IMR-90 (cell line): ENCODE measurements around the gene DOCK2. TPM values are rescaled to one million over a fixed set of nuclear protein-coding genes. Genes with fewer than 3 reads are reported as not detected.

Experiments used
- ATAC-seq: fragments of 200-7000 bp; cut with Tn5 transposase; 2 replicates; pipeline ENCODE4 v1.9.1; 2020; ENCODE audit warnings: low read depth, mild to moderate bottlenecking, moderate library complexity
- BruUV-seq: library from RNA; stranded (reverse); fragments of 400-500 nt; replicated peaks from 2 replicates; lab custom pipeline; 2021; lab: Mats Ljungman, UMichigan
- CTCF ChIA-PET: fragments of 300-600 bp; formaldehyde crosslinking; extraction: SDS; loops from one replicate; lab custom pipeline; 2021; ENCODE audit warnings: antibody characterized with exemption; lab: Yijun Ruan, JAX
- POLR2A ChIA-PET: fragments of 300-600 bp; sonication (Branson Sonifier 250); formaldehyde crosslinking; loops from one replicate; lab custom pipeline; 2022; ENCODE audit warnings: antibody characterized with exemption; ENCODE audit not compliant: unreplicated experiment; lab: Charles Lee
- DNase-seq: peaks from one replicate; pipeline ENCODE4 v3.0.0; 2013
- H2AFZ ChIP-seq: replicated peaks from 2 replicates; pipeline ENCODE3; 2013; ENCODE audit warnings: low read length, mild to moderate bottlenecking; ENCODE audit not compliant: poor library complexity
- H2AK5ac ChIP-seq: 2 replicates; pipeline ENCODE4 v1.6.1; 2013; ENCODE audit warnings: low read depth, low read length, inconsistent platforms
- H2AK9ac ChIP-seq: replicated peaks from 2 replicates; pipeline ENCODE3; 2013; ENCODE audit warnings: mild to moderate bottlenecking, low read depth, low read length, moderate library complexity; ENCODE audit not compliant: poor library complexity
- H2BK120ac ChIP-seq: 2 replicates; pipeline ENCODE4 v1.6.1; 2013; ENCODE audit warnings: low read depth, low read length, inconsistent platforms
- H2BK15ac ChIP-seq: 3 replicates; pipeline ENCODE4 v1.6.1; 2013; ENCODE audit warnings: low read depth, low read length, inconsistent platforms
- H2BK20ac ChIP-seq: 2 replicates; pipeline ENCODE4 v1.6.1; 2013; ENCODE audit warnings: low read depth, mild to moderate bottlenecking, inconsistent platforms, low read length, moderate library complexity
- H2BK5ac ChIP-seq: 2 replicates; pipeline ENCODE4 v1.6.1; 2013; ENCODE audit warnings: mild to moderate bottlenecking, low read depth, low read length, inconsistent platforms; ENCODE audit not compliant: poor library complexity, severe bottlenecking
- H3K14ac ChIP-seq: replicated peaks from 2 replicates; pipeline ENCODE4 v1.6.1; 2013; ENCODE audit warnings: low read depth, low read length, inconsistent platforms
- H3K18ac ChIP-seq: 2 replicates; pipeline ENCODE4 v1.6.1; 2013; ENCODE audit warnings: low read depth, low read length, control low read depth
- H3K23ac ChIP-seq: 2 replicates; pipeline ENCODE4 v1.6.1; 2013; ENCODE audit warnings: low read depth, low read length, inconsistent platforms
- H3K27ac ChIP-seq: 2 replicates; pipeline ENCODE4 v1.5.1; 2013; ENCODE audit warnings: mild to moderate bottlenecking, control low read depth, low read length; ENCODE audit not compliant: insufficient read depth
- H3K27me3 ChIP-seq: 2 replicates; pipeline ENCODE4 v1.6.1; 2013; ENCODE audit warnings: low read length; ENCODE audit not compliant: control insufficient read depth, insufficient read depth
- H3K36me3 ChIP-seq: 2 replicates; pipeline ENCODE4 v1.6.1; 2013; ENCODE audit warnings: low read length, mixed read lengths; ENCODE audit not compliant: control insufficient read depth, insufficient read depth
- H3K4ac ChIP-seq: 2 replicates; pipeline ENCODE4 v1.6.1; 2013; ENCODE audit warnings: low read depth, low read length, inconsistent platforms
- H3K4me1 ChIP-seq: 2 replicates; pipeline ENCODE4 v1.6.1; 2013; ENCODE audit warnings: low read length, mixed read lengths; ENCODE audit not compliant: control insufficient read depth, insufficient read depth
- H3K4me2 ChIP-seq: 2 replicates; pipeline ENCODE4 v1.6.1; 2013; ENCODE audit warnings: low read depth, mild to moderate bottlenecking, control low read depth, low read length, moderate library complexity
- H3K4me3 ChIP-seq: 2 replicates; pipeline ENCODE4 v1.5.1; 2013; ENCODE audit warnings: low read depth, mild to moderate bottlenecking, control low read depth, low read length, moderate library complexity; ENCODE audit not compliant: insufficient read depth
- H3K56ac ChIP-seq: 2 replicates; pipeline ENCODE4 v1.6.1; 2013; ENCODE audit warnings: low read length, inconsistent platforms; ENCODE audit not compliant: insufficient read depth; ENCODE audit errors: extremely low read depth
- H3K79me1 ChIP-seq, 2 experiments: 2 replicates each; pipeline ENCODE4 v1.6.1; 2013; ENCODE audit warnings: low read length in 2 of 2, inconsistent platforms in 1 of 2, low read depth in 1 of 2
- H3K9ac ChIP-seq: 2 replicates; pipeline ENCODE4 v1.6.1; 2013; ENCODE audit warnings: low read depth, low read length, control low read depth
- H3K9me1 ChIP-seq: 2 replicates; pipeline ENCODE4 v1.6.1; 2013; ENCODE audit warnings: low read length, inconsistent platforms; ENCODE audit not compliant: insufficient read depth
- H3K9me3 ChIP-seq: 2 replicates; pipeline ENCODE4 v1.6.1; 2013; ENCODE audit warnings: low read length; ENCODE audit not compliant: control insufficient read depth, insufficient read depth
- H4K20me1 ChIP-seq: 2 replicates; pipeline ENCODE4 v1.6.1; 2013; ENCODE audit warnings: low read length, inconsistent platforms; ENCODE audit not compliant: insufficient read depth
- H4K5ac ChIP-seq: 2 replicates; pipeline ENCODE4 v1.6.1; 2013; ENCODE audit warnings: mild to moderate bottlenecking, low read depth, low read length, control low read depth
- H4K8ac ChIP-seq, 2 experiments: 2 replicates each; pipeline ENCODE4 v1.6.1; 2013; ENCODE audit warnings: low read depth in 2 of 2, low read length in 2 of 2, control low read depth in 1 of 2, inconsistent platforms in 1 of 2
- H4K91ac ChIP-seq: 2 replicates; pipeline ENCODE4 v1.6.1; 2013; ENCODE audit warnings: low read depth, low read length, inconsistent platforms; ENCODE audit not compliant: insufficient read depth
- BHLHE40 ChIP-seq: fragments of 150-350 bp; IDR thresholded peaks from 2 replicates; pipeline ENCODE4 v1.6.1; 2016; ENCODE audit warnings: mild to moderate bottlenecking, low read depth, low read length
- CEBPB ChIP-seq: IDR thresholded peaks from 2 replicates; pipeline ENCODE4 v1.6.1; 2012; ENCODE audit warnings: low read depth, low read length, improper control_type of control experiment
- CHD1 ChIP-seq: IDR thresholded peaks from 2 replicates; pipeline ENCODE4 v1.6.1; 2012; ENCODE audit warnings: low read depth, low read length, improper control_type of control experiment
- FOS ChIP-seq: fragments of 150-350 bp; IDR thresholded peaks from 2 replicates; pipeline ENCODE4 v1.6.1; 2016; ENCODE audit warnings: low read depth, low read length
- MAFK ChIP-seq: IDR thresholded peaks from 2 replicates; pipeline ENCODE4 v1.6.1; 2012; ENCODE audit warnings: low read depth, low read length, improper control_type of control experiment
- MXI1 ChIP-seq: IDR thresholded peaks from 2 replicates; pipeline ENCODE4 v1.6.1; 2012; ENCODE audit warnings: low read depth, mild to moderate bottlenecking, low read length, moderate library complexity, borderline replicate concordance
- NFE2L2 ChIP-seq: fragments of 150-350 bp; IDR thresholded peaks from 2 replicates; pipeline ENCODE4 v1.6.1; 2016; ENCODE audit warnings: low read depth, mild to moderate bottlenecking, low read length
- SMC3 ChIP-seq: fragments of 150-350 bp; IDR thresholded peaks from 2 replicates; pipeline ENCODE4 v1.6.1; 2016; ENCODE audit warnings: low read depth, mild to moderate bottlenecking, antibody characterized with exemption, low read length, moderate library complexity
- WGBS, 2 experiments: methylation state at CpG; one replicate each; pipeline versions ENCODE4 v1.1.5 to v1.1.7; 2013; ENCODE audit warnings: missing lambda C conversion rate in 2 of 2; ENCODE audit not compliant: insufficient read length in 1 of 2; ENCODE audit errors: extremely low coverage in 2 of 2; 5-methylcytosine and 5-hydroxymethylcytosine counted together
- dilution Hi-C: fragments of 300-500 bp; cut with HindIII; formaldehyde crosslinking; loops from one replicate; pipeline ENCODE4 v1.14.3; 2018; ENCODE audit warnings: low sequenced_read_pairs; ENCODE audit not compliant: unreplicated experiment
- in situ Hi-C: fragments of 300-500 bp; cut with MboI; formaldehyde crosslinking; loops from 3 replicates; pipeline ENCODE4 v1.14.3; 2019; ENCODE audit warnings: low sequenced_read_pairs, inconsistent platforms, mixed read lengths
- intact Hi-C: fragments of 100-400 bp; cut with micrococcal nuclease; formaldehyde crosslinking; loops from 2 replicates; pipeline ENCODE4 v1.10.0; 2022
- polyA plus RNA-seq, 3 experiments: library from polyadenylated mRNA; depleted of rRNA; stranded (reverse); fragments of >200 nt; gene quantifications; 2 replicates each; pipeline ENCODE4 v1.2.3, GENCODE V29; 2012; ENCODE audit warnings: low replicate concordance in 1 of 3
- total RNA-seq: library from RNA; depleted of rRNA; stranded (reverse); fragments of >200 nt; gene quantifications from 2 replicates; pipeline ENCODE4 v1.2.3, GENCODE V29; 2012
- TF ChIP-seq, protein P1 (sequence below): fragments of 150-350 bp; IDR thresholded peaks from 2 replicates; pipeline ENCODE4 v1.6.1; 2016; ENCODE audit warnings: low read depth, mild to moderate bottlenecking, low read length, moderate library complexity, borderline replicate concordance
- TF ChIP-seq, protein P2 (sequence below): conservative IDR thresholded peaks from 2 replicates; pipeline ENCODE4 v1.5.1; 2012; ENCODE audit warnings: mild to moderate bottlenecking, low read depth, low read length, improper control_type of control experiment
- TF ChIP-seq, protein P3 (sequence below): fragments of 150-350 bp; IDR thresholded peaks from 2 replicates; pipeline ENCODE4 v1.6.1; 2017; ENCODE audit warnings: mild to moderate bottlenecking, antibody characterized with exemption, low read length, low read depth

The DOCK2 gene
- total and polyA plus RNA-seq, 2 of the 4 experiments (the other 2 are of a cell fraction): 0.72 to 3.0 TPM

DNA sequence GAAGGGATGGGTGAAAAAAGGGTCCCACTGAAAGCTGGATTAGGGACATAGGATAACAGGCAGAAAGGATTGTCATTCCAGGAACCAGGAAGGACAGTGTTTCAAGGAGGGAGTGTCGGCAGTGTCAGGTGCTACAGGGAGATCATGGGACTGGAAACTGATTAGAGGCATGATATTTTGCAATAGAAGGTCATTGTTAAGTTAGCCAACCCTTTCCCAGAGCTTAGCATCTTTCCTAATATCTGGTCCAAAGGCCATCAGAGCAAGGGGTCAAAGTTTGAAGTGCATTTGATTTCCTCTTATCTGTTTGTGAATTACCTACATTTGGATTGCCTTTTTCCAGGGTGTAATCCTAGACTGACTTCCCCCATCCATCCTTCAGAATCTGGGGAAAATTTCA lies 91.3 kb downstream of the DOCK2 start:
- dilution Hi-C loops (no loop called here), in situ Hi-C loops (no loop called here), intact Hi-C loops (no loop called here)
- no peaks in the 10 kb centered on the region for H3K4me1 ChIP-seq
- H3K9me3 ChIP-seq: no peaks in the 10 kb centered on the region
- no peak for TF ChIP-seq SMC3
- TF ChIP-seq, protein P1, sequence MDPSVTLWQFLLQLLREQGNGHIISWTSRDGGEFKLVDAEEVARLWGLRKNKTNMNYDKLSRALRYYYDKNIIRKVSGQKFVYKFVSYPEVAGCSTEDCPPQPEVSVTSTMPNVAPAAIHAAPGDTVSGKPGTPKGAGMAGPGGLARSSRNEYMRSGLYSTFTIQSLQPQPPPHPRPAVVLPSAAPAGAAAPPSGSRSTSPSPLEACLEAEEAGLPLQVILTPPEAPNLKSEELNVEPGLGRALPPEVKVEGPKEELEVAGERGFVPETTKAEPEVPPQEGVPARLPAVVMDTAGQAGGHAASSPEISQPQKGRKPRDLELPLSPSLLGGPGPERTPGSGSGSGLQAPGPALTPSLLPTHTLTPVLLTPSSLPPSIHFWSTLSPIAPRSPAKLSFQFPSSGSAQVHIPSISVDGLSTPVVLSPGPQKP: no peak
- TF ChIP-seq MXI1: no peak
- TF ChIP-seq BHLHE40: no peak
- no peak for TF ChIP-seq CEBPB
- TF ChIP-seq FOS: no peak
- TF ChIP-seq CHD1: no peak
- no peak for TF ChIP-seq NFE2L2
- TF ChIP-seq, protein P2, sequence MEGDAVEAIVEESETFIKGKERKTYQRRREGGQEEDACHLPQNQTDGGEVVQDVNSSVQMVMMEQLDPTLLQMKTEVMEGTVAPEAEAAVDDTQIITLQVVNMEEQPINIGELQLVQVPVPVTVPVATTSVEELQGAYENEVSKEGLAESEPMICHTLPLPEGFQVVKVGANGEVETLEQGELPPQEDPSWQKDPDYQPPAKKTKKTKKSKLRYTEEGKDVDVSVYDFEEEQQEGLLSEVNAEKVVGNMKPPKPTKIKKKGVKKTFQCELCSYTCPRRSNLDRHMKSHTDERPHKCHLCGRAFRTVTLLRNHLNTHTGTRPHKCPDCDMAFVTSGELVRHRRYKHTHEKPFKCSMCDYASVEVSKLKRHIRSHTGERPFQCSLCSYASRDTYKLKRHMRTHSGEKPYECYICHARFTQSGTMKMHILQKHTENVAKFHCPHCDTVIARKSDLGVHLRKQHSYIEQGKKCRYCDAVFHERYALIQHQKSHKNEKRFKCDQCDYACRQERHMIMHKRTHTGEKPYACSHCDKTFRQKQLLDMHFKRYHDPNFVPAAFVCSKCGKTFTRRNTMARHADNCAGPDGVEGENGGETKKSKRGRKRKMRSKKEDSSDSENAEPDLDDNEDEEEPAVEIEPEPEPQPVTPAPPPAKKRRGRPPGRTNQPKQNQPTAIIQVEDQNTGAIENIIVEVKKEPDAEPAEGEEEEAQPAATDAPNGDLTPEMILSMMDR: no peak
- TF ChIP-seq, protein P3, sequence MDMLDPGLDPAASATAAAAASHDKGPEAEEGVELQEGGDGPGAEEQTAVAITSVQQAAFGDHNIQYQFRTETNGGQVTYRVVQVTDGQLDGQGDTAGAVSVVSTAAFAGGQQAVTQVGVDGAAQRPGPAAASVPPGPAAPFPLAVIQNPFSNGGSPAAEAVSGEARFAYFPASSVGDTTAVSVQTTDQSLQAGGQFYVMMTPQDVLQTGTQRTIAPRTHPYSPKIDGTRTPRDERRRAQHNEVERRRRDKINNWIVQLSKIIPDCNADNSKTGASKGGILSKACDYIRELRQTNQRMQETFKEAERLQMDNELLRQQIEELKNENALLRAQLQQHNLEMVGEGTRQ: no peak
- no peak for TF ChIP-seq MAFK
- H2BK15ac ChIP-seq: no peak overlapping the region
- no peaks in the 10 kb centered on the region for H3K27me3 ChIP-seq
- DNase-seq: no peak
- no TSS peak for BruUV-seq
- H3K18ac ChIP-seq: no peak overlapping the region
- H3K14ac ChIP-seq: no peak overlapping the region
- H2BK120ac ChIP-seq: no peak overlapping the region
- ATAC-seq: no peak
- H3K27ac ChIP-seq: no peak overlapping the region
- no peak overlapping the region for H3K4ac ChIP-seq
- H2AK5ac ChIP-seq: no peak overlapping the region
- no peak overlapping the region for H2AK9ac ChIP-seq
- no peak overlapping the region for H3K56ac ChIP-seq
- H3K4me2 ChIP-seq: no peak overlapping the region
- no peak overlapping the region for H3K4me3 ChIP-seq
- H4K20me1 ChIP-seq: no peaks in the 10 kb centered on the region
- no peak overlapping the region for H4K5ac ChIP-seq
- WGBS, 2 experiments: no CpG with 5 or more reads among the region's 1 CpG
- no peak overlapping the region for H3K9ac ChIP-seq
- no peak overlapping the region for H2BK20ac ChIP-seq
- no peak overlapping the region for H4K8ac ChIP-seq
- peaks cover 2% of the 10 kb centered on the region; the same call in 1 of the 2 replicates for H3K9me1 ChIP-seq
- POLR2A ChIA-PET: no interaction called here
- H3K23ac ChIP-seq: no peak overlapping the region
- no peaks in the 10 kb centered on the region for H3K79me1 ChIP-seq
- CTCF ChIA-PET: no interaction called here
- no peak overlapping the region for H4K91ac ChIP-seq
- no peak overlapping the region for H2BK5ac ChIP-seq
- no peaks in the 10 kb centered on the region for H3K36me3 ChIP-seq
- H2AFZ ChIP-seq: no peak overlapping the region
